Caki2 (cell line): ENCODE data around the gene CSK. TPM values are rescaled to one million over a fixed set of nuclear protein-coding genes. Genes with fewer than 3 reads are reported as not detected.

ENCODE experiments used
- DNase-seq: peaks from one replicate; pipeline ENCODE4 v3.0.0-alpha.2; 2015; ENCODE audit warnings: low read depth
- in situ Hi-C: cut with HindIII; loops from 2 replicates; pipeline ENCODE4 v1.10.0; 2016; ENCODE audit warnings: low sequenced_read_pairs, low pct_unique_long_range_greater_than_20kb, mixed read lengths
- total RNA-seq: library from RNA; depleted of rRNA; stranded (reverse); fragments of >200 nt; shearing (Covaris generic); gene quantifications from 2 replicates; pipeline ENCODE4 v1.2.3, GENCODE V29; 2014; ENCODE audit warnings: low replicate concordance

CSK gene
- total RNA-seq, 1 experiment from 2014 or later, result 16.0 TPM

DNA sequence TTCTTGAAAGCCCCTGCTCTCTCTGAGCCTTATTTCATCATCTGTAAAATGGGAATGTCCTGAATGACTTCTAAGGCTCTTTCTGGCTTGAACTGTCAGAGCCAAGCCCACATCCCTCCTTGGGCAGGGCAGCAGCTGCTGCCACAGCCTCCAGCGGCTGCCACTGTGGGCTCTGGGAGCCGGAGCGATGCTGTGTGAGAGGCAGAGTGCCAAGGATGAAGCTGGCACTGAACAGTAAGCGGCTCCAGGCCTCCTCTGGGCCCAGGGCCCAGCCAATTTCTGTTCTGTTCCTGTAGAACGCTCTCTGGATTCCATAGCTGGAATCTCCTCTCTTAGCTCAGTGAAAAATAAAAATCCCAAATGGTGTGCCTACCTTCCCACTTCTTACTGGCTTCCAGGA, 49.0 kb downstream of the CSK start:
- in situ Hi-C loops, result no loop called here
- DNase-seq, result no peak

DNA sequence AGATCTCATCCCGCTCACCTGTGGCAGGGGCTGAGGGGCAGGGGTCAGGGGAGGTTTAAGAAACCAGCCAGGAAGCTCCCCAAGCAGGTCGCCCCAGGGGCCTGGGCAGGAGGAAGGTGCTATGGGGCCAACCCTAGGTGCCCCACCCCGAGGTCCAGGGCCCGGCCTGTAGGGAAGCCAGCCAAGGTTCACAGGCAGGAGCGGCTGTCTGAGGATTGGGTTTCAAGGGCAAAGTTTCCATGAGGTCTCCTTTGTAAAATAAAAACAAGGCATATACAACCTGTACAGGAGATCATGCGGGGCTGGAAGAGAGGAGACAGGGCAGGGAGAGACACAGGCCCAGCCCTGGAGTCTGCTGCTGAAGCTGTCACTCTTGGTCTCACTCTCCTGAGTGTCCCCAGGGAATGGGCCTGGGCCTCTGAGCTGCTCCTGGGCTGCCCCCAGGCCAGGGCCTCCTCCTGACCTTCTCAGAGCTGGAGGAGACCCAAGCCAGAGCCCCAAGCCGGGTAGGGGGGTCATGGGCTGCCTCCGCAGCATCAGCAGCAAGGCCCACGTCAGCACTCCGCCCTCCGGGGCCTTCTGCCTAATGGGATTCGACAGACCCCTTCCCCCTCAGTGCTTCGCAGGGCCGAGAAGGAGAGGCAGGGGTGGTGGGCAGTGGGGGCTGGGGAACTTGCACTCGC, 50.1 kb downstream of the CSK start:
- DNase-seq, result no peak
- in situ Hi-C loops, result no loop called here

DNA sequence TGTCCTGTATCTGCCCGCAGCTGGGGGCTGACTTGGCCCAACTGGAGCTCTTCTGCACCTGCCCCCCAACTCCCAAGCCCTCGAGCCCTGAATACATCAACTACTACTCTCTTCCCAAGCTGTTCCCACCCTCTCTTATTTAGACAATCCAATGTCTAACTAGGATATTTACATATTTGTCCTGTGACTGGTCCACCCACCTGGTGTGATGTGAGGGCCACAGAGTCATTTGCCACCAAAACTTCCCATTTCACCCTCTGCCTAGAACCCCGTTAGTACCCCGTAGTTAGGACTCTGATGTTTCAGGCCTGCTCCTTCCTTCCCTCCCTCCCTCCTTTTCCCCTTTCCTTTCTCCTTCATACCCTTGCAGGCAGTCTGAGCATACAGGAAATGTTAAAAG, 50.9 kb downstream of the CSK start:
- in situ Hi-C loops, result no loop called here
- no peak for DNase-seq

DNA sequence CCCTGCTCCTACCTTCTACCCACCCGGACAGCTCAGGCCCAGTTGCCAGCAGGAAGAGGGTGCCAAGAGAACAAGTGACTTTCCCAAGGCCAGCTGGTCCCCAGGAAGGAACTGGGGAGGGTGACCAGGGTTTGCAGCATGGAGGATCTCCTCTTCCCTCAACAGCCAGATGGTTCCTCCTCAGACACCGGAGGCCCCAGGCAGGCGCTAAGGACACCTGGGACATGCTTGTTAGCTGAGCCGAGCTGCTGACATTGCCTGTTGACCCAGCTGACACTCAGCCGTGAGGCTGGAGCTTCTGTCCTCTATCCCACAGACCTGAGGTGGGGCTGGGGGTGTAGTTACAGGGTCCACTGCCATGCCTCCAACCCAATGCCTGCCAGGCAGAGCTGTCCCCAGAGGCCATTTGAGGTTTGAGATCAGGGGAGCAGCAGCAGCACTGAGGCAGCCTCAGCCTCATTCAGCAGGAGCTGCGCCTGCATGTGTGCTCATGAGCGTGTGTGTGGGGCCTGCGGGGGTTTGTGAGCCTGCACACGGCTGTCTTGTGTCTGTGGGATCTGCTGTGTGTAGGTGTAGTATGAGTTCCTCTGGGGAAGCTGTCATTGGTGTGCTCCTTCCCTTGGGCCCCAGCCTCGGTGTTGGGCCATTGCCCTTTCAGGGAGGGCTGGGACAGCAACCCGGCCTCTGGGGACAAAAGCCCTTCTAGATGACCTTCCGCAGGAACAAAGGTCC, 51.7 kb downstream of the CSK start:
- no peak for DNase-seq
- in situ Hi-C loops, result no loop called here

DNA sequence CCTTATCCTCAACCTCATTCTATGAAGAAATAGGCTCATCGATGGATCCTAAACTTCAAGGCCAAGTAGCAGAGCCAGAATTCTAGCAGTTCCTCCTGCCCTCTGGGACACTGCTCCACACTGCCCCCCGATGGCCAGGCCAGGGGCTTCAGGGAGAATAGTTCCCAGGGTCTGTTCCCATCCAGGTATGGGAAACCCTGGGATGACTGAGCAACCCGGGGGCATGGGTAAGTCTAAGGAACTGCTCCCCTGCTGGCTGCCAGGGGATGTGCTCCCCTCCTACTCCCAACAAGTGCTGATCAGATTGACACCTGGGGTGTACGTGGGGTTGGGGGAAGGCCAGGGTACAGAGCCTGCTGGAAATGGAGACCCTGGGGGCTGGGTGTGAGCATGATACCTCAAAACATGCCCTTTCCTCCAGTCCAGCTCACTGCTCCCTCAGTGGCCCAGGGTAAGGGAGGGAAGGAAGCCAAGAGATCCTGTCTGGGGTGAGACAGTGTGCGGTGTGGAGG, 53.5 kb downstream of the CSK start:
- DNase-seq, result peak; percentile 44
- in situ Hi-C loops, result no loop called here

DNA sequence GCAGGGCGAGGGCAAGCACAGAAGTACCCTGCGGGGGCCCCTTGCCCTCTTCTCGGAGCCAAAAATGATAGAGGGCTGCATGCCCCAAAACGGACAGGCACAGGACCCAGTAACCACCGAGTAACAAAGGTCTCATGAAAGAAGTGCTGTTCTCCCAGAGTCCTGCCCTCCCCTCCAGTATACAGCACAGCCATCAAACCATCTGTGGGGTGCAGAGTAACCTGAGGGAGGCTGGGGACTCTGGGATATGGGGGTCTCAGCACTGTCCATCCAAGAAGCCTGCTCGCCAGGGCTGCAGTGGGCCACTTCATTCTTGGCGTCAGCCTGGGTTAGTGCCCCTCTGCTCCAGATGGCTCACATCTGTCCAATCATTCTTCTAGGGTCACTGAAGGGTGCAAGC, 55.0 kb downstream of the CSK start:
- in situ Hi-C loops, result no loop called here
- DNase-seq, result no peak

DNA sequence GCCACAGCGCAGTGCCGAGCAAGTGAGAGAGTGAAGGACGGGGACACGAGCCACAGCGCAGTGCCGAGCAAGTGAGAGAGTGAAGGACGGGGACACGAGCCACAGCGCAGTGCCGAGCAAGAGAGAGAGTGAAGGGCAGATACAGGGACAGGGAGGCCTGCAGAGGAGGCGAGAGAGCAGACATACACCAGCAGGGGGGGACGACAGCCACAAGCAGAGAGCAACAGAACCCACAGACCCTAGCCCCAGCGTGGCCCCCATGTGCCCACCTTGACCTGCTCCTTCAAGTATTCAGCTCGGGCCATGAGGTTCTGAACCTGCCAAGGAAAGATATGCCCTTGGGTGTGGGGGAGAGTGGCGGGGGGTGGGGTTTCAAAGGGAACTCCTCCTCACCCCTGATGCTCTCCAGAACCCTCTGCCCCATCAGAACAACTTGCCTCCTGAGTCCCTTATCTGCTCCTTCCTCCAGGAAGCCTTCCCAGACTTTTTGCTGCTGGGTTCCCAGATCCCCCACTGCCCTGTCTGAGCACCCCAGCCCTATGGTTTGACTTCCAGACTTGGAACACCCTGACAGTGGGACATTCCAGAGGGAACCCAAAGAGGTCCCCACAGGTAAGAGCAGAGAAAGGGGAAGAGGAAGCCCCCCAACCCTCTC, 55.7 kb downstream of the CSK start:
- in situ Hi-C loops, result no loop called here
- no peak for DNase-seq

DNA sequence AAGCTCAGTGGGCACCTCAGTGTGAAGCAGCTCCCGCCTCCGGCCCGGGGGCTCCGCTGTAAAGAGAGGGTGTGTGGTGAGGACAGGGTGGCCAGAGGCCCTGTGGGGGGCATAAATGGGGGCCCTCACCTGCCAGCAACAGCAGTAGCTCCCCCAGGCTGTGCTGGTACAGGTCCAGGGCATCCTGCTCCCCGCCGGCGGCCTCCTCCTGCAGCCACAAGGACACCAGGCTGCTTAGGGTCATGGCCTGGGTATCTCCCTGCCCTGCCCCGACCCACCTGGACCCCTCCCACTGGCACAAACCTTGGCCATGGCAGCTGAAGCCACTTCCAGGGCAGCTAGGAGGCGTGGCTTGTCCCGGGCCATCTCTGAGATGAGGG, 56.2 kb downstream of the CSK start:
- DNase-seq, result no peak
- in situ Hi-C loops, result no loop called here

DNA sequence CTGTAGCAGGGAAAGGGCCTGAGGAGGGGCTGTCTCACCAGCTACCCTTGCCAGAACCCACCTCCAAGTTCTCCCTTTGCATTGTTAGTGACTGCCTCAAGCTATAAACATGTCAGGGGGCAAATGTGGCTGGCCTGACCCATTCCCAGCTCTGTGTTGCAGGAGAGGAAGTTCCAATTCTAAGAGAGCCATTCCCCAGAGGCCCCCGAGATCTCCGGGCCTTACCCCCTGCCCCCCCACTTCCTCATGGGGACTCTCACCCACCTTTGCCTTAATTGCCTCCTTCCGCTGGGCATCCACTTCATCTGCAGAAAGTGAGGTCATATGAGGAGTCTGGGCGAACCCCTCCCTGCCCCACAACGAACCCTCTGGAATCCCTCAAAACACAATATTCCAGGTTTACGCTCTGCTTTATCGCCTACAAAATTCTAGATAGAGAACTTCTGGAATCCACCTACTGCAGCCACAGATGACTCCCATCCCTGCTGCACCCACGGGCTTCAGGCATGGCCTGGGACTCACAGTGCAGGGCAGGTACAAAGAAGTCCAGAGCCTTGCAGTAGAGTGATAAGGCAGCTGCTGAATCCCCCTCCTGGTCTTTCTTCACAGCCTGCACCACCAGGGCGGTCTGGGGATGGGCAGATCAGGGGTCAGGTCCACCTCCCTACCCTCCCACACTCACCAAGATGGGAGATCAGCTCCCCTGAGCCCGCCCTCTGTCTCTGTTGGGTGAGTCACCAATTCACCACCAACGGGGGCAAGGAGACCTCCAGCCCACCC, 57.1 kb downstream of the CSK start:
- DNase-seq, result no peak

DNA sequence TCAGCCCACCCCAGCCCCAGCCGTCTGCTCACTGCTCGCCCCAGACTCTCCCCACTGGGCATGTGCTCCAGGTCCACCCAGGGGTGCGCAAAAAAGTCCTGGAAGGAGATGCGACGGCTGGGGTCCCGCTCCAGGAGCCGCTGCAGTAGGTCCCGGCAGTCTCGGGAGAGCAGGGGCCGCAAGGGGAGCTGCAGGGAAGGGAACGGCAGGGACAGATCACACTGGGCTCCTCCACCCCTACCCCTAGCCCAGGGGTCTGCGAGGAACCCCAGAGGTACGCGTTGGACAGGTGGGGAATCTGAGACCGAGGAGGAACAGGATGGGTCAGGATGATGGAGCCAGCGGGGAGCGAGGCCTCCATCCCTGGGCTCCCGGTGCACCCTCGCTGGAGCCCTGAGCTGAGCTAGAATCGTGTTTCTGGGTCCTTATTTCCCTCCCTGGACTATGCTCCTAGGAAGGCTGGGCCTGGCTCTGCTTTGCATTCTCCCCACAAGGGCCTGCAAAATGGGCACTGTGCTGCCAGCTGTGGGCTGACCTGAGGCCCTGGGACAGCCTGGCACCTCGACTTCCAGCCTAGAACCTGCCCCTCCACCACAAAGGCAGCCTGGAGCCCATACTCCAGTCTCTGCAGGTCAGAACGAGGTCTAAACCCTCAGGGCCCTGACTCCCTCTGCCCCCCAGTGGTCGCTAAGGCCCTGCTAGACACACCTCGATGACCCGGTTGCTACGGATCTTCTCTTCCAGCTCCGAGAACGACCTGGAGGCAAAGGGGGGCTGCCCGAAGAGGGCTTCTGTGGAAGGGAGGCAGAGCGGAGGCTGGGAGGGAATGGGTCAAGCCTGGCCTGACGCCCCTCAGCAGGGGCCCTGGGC, 57.9 kb downstream of the CSK start:
- in situ Hi-C loops, result no loop called here
- no peak for DNase-seq

More for the DNA sequence above, 57.1 kb downstream of the CSK start:
- in situ Hi-C loops, result no loop called here

DNA sequence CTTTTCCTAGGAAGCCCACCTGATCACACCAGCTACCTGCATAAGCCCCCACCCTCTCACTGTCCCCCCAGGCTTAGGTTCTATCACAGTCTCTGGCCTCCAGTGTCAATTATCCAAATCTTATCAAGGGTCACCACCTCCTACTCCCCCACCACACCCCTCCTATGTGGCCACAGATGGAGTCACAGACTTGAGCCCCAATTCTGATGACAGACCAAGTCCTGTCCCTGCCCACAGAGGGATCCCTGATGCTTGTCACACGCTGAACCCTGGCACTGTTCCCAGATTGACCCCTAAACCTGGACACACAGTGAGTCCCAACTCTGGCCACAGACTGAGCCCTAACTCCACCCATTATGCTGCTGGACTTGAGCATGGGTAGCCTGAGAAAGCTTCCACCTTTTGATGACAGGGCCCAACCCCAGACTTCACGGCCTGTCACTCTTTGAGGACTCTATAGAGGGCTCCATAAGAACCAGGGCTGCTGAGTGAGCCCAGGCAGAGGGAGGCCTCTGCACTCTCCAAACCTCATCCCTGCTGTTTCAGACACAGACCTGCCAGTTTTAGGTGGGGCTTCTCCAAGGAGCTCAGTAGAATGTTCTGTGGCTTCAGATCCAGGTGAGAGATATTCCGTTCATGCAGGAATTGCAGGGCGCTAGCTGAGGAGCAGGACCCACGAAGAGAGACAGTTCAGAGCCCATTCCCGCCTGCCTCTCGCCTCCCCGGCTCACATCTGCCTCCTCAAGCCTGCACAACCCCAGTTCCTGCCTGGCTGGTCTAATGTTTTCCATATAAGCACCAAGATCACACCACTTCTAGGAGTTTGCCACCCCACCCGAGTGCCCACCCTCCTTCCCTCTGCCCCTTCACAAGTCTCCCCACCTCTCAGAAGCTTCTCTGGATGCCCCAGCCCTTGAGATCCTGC, 59.2 kb downstream of the CSK start:
- DNase-seq, result no peak
- in situ Hi-C loops, result no loop called here

DNA sequence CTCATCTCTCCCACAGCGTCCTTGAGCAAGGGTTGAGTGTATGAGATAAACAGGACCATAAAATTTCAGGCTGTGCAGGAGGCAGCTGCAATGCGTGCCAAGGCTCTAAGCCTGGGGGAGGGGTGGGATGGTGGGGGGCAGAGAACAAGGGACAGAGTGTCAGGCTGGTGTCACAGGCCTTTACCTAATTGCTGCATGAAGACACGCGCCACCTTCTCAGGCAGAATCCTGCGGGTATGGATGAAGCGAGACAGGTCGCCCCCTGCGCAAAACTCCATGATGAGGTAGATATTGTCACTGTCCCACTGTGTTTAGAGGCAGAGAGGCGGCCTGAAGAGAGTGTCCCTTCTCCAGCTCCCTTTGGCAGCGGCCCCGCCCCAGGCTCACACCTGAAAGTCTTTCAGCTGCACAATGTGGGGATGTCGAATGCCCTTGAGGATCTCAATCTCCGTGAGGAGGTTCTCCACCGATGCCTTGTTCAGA, 60.1 kb downstream of the CSK start:
- no peak for DNase-seq
- in situ Hi-C loops, result no loop called here

DNA sequence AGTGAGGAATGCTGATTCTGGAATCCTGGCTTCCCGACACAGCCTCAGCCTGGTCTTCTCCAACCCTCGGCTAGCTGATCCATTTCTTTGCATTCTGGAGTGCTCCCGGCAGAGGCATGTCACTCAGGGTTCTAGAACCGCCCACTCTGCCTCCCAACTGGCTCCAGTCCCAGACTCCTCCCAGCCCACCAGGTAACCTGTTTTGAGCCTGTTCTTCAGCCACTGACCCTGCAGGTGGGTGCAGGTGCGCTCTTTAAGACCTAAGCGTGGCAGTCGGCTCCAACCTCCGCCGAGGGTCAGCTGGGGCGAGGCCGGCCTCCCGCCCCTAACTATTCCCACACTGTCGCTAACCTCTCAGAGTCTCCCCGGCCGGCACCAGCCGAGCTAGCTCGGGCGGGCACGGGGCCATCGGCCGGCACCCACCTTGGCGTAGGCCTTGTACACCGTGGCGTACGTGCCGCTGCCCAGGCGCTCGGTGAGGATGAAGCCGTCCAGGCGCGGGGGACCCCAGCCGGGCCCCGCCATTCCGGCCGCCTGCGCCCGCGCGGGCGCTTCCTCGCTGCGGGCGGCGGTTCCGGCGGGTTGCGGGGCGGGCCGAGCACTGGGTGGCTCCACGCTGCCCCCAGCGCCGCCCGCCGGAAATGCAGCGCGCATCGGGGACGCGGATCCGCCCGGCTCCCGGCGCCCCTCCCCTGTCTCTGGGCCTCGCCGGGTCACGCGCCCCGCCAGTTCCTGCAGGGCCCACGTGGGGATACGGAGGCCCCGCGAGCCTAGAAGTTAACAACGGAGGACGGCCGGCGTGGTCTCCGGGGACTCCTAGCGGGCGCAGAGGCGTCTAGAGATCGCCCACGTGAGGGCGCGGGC, 60.9 kb downstream of the CSK start, which contains the start of gene ULK3:
ULK3 (minus strand) TSS at position 576 of the 864 bp plus-strand sequence; CDS start at position 525, 51 bp downstream.
- in situ Hi-C loops, result no loop called here
- peak; percentile 88 for DNase-seq

DNA sequence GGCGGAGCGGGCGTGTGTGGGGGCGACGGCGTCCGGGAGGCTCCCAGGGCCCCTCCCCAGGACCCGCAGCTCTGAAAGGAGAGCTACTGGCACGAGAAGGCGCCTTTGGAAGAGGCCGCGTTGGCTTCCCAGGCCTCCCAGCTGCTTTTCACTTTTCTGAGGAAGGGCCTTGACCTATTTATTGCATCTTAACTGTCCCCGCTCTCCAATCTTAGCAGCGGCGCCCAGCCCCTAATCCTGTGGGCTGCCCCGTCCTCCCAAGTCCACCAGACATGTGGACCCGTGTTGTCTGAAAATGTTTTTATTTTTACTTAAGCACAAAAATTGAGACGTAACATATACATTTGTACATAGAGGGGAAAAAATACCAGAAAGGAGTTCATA, 61.6 kb downstream of the CSK start:
- in situ Hi-C loops, result no loop called here
- DNase-seq, result no peak

DNA sequence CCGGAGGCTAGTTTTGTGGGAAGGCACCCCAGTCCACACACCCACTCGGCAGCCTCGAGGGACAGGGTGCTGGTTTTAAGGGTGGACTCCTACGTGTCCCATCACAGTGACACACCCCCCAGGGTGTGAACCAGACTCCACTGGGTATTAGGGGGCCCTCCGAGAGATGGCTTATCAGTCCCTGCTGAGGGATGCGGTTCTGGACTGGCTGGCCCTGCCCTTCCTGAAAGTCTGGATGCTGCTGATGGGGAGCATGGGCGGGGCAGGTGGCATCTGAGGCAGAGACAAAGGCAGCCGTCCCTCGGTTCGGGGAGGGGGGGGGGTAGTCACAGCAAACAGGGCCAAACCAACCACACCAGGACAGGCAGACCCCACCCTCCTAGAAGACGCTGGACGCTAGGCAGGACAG, 62.0 kb downstream of the CSK start:
- no peak for DNase-seq
- in situ Hi-C loops, result no loop called here
